Right atrium auricular region (tissue), 2 donors: ENCODE data around the gene URB2. TPM values are rescaled to one million over a fixed set of nuclear protein-coding genes. Genes with fewer than 3 reads are reported as not detected.
"Not testable (repeated sequence)": the region's sequence is repeated elsewhere in the genome, so short reads cannot be mapped to it uniquely, and the experiment has no call there.

Source experiments
- DNase-seq: peaks from one replicate; pipeline ENCODE4 v3.0.0-alpha.2; 2019; ENCODE audit warnings: low spot score
- H3K27ac ChIP-seq, 2 donors: fragments of 200-600 bp; sonication (generic); 1 replicate in 1 of 2; 2 replicates in 1 of 2; pipeline ENCODE4 v1.5.1; 2016 to 2019
- H3K27me3 ChIP-seq, 2 donors: fragments of 200-600 bp; sonication (generic); one replicate each; pipeline versions ENCODE4 v1.5.1 to v1.6.0; 2017 to 2019
- H3K36me3 ChIP-seq: fragments of 200-600 bp; sonication (generic); one replicate; pipeline ENCODE4 v1.5.1; 2016
- H3K4me1 ChIP-seq, 2 donors: fragments of 200-600 bp; sonication (generic); one replicate each; pipeline versions ENCODE4 v1.5.1 to v1.6.0; 2017 to 2019
- H3K4me3 ChIP-seq, 2 donors: fragments of 200-600 bp; sonication (generic); 1 replicate in 1 of 2; 2 replicates in 1 of 2; pipeline ENCODE4 v1.5.1; 2017 to 2019; ENCODE audit warnings: mild to moderate bottlenecking in 1 of 2, moderate library complexity in 1 of 2
- H3K9me3 ChIP-seq, 2 donors: fragments of 200-600 bp; sonication (generic); one replicate each; pipeline ENCODE4 v1.5.1; 2019
- total RNA-seq, 2 donors: library from RNA; depleted of rRNA; stranded (reverse); fragments of >200 nt; gene quantifications; one replicate each; pipeline ENCODE4 v1.1.0, GENCODE V29; 2016
- TF ChIP-seq, protein P1 (sequence below), 2 donors: fragments of 200-600 bp; sonication (generic); IDR thresholded peaks; one replicate each; pipeline ENCODE4 v1.5.1; 2019; ENCODE audit warnings: antibody characterized with exemption in 2 of 2

URB2 gene
- total RNA-seq, 2 donors from 2014 or later = 4.5 to 7.1 TPM

DNA sequence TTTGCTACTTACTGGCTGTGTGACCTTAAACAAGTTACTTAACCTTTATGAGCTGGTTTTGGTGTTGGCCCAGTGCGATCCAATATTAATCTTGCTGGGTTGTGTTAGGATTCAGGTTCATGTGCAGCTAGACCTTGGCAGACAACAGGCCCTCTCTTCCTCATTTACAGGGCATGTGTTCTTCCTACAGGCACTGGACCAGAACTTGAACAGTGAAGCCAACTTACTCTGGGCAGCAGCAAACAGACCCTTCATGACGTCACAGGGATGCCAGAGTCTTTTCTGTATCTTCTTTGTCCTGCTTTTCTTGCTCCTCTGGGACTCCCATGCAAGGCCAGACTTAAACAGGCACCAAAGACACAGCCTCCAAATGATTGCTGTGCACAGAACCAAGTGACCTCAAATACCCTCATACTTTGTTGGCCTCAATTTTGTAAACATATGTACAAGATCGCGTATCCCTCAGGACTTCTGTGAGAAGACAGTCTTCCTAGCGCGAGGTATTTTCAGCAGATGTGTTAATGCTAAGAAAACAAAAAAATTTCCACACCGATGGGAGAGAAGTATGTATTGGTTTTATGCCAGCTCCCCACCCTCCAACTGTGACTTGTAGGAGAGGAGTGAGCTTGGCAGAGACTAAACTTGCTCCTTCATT lies 73.7 kb downstream of the URB2 start:
- no peaks in the 10 kb centered on the region for H3K27me3 ChIP-seq
- DNase-seq = no peak
- no peak overlapping the region for H3K27ac ChIP-seq
- no peaks in the 10 kb centered on the region for H3K9me3 ChIP-seq
- H3K4me3 ChIP-seq = no peak overlapping the region
- peaks cover 0 to 2% of the 10 kb centered on the region in 2 donors for H3K4me1 ChIP-seq
- TF ChIP-seq, protein P1, sequence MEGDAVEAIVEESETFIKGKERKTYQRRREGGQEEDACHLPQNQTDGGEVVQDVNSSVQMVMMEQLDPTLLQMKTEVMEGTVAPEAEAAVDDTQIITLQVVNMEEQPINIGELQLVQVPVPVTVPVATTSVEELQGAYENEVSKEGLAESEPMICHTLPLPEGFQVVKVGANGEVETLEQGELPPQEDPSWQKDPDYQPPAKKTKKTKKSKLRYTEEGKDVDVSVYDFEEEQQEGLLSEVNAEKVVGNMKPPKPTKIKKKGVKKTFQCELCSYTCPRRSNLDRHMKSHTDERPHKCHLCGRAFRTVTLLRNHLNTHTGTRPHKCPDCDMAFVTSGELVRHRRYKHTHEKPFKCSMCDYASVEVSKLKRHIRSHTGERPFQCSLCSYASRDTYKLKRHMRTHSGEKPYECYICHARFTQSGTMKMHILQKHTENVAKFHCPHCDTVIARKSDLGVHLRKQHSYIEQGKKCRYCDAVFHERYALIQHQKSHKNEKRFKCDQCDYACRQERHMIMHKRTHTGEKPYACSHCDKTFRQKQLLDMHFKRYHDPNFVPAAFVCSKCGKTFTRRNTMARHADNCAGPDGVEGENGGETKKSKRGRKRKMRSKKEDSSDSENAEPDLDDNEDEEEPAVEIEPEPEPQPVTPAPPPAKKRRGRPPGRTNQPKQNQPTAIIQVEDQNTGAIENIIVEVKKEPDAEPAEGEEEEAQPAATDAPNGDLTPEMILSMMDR (IDR thresholded peaks at IDR 0.05) = no peak
- no peaks in the 10 kb centered on the region for H3K36me3 ChIP-seq

DNA sequence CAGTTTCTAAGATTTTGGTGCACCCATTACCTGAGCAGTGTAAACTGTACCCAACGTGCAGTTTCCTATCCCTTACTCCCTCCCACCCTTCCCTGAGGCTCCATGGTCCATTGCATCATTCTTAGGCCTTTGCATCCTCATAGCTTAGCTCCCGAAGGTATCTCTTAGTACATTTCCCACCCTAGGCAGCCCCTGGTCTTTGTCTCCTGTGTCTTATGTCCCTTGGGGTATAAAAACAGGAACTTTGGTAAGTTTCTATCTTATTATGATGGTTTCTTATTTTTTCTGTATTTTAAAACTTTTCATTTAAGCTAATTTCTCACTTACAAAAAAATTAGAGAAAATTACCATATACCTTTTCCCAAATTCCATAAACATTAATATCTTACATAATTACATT lies 78.1 kb downstream of the URB2 start:
- H3K27me3 ChIP-seq = no peaks in the 10 kb centered on the region
- no peaks in the 10 kb centered on the region for H3K4me1 ChIP-seq
- H3K9me3 ChIP-seq = peaks cover 0 to 5% of the 10 kb centered on the region in 2 donors
- no peak for DNase-seq
- no peak overlapping the region for H3K4me3 ChIP-seq
- TF ChIP-seq, protein P1 (IDR thresholded peaks at IDR 0.05) = no peak
- H3K36me3 ChIP-seq = no peaks in the 10 kb centered on the region
- no peak overlapping the region for H3K27ac ChIP-seq

DNA sequence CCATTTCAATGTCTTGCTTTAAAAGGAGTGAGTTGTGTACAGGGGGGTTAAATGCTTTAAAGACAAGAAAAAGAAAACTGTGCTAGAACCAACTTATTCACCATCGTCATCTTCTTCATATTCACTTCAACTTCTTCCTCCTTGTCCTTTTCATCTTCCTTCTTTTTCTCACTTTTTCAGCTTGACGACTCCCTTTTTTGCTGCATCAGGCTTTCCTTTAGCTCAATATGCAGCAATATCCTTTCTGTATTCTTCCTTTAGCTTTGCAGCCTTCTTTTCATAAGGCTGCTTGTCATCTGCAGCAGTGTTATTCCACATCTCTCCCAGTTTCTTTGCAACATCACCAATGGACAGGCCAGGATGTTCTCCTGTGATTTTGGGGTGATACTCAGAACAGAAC lies 79.1 kb downstream of the URB2 start:
- not testable (repeated sequence) for H3K36me3 ChIP-seq, H3K4me1 ChIP-seq, H3K4me3 ChIP-seq, DNase-seq, H3K9me3 ChIP-seq, H3K27me3 ChIP-seq, H3K27ac ChIP-seq

DNA sequence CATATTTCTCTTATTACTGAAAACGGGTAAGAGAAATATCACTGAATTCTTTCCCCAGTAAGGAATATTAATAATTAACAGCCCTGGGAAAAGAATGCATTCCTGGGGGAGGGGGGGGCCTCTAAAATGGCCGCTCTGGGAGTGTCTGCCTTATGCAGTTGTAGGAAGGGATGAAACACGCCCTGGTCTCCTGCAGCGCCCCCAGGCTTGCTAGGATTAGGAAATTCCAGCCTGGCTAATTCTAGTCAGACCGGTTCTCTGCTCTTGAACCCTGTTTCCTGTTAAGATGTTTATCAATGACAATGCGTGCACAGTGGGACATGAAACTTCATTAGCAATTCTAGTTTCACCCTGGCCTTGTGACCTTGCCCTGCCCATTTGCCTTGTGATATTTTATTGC lies 81.1 kb downstream of the URB2 start:
- H3K27ac ChIP-seq, H3K36me3 ChIP-seq, DNase-seq, H3K9me3 ChIP-seq, H3K4me1 ChIP-seq, H3K27me3 ChIP-seq, H3K4me3 ChIP-seq: not testable (repeated sequence)

DNA sequence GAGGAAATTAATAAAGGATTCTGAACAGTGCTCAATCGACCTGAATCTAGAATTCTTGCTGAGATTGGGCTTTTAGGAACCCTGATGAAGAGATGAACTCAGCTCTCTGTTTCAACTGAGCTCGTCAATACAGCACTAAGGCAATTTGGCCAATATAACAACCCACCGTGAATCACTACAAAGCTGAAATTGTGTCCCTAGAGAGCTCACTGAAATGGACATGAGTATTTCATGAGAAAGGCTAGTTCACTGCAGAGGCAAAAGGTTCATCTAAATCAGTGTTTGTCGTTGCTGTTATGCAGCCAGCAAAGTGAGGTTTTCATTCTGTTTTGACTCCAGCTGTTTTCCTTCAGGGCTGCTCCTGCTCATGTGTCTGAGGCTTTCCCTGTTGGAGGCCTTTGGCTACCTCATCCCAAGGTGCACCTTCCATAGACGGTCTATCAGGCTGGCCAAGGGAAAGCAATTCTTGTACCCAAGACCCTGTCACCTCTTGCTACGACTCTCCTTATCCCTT lies 83.5 kb downstream of the URB2 start:
- no peaks in the 10 kb centered on the region for H3K4me1 ChIP-seq
- DNase-seq = no peak
- TF ChIP-seq, protein P1 (IDR thresholded peaks at IDR 0.05) = no peak
- no peaks in the 10 kb centered on the region for H3K36me3 ChIP-seq
- H3K27ac ChIP-seq = no peak overlapping the region
- no peak overlapping the region for H3K4me3 ChIP-seq
- peaks cover 0 to 5% of the 10 kb centered on the region in 2 donors for H3K9me3 ChIP-seq
- H3K27me3 ChIP-seq = no peaks in the 10 kb centered on the region

Other genes with a start within 250 kb of the URB2 start
- 1,000 to 10,000 TPM in 1 of 2 donors, 100 to 1,000 TPM in 1; 422 to 3,527 TPM for gene ACTA1, start 192.2 kb upstream of the URB2 start, total RNA-seq
- gene NUP133, start 117.9 kb upstream of the URB2 start, total RNA-seq = 10 to 100 TPM; 19.7 to 21.0 TPM
- gene ABCB10, start 67.5 kb upstream of the URB2 start, total RNA-seq = 1 to 10 TPM; 8.6 to 9.2 TPM
- 10 to 100 TPM in 1 of 2 donors, 1 to 10 TPM in 1; 8.6 to 12.7 TPM for gene TAF5L, start 125 bp upstream of the URB2 start, total RNA-seq